Activated T-cell treated with anti-CD3 and anti-CD28 coated beads for 48 hours (primary cell): ENCODE measurements around the gene NUDC.
A peak's percentile ranks its signal among the peaks of the same experiment; 100 is the strongest.
"Not testable (repeated sequence)": the region's sequence is repeated elsewhere in the genome, so short reads cannot be mapped to it uniquely, and the experiment has no call there.

Experiments
- DNase-seq: peaks from one replicate; pipeline ENCODE4 v3.0.0-alpha.2; 2020; ENCODE audit warnings: low read depth

NUDC gene

GRCh38 chr1:26921540-26922430, at the start of gene NUDC:
Gene NUDC, plus strand, starts transcription at chr1:26921743. Its CDS starts 106 bp downstream, at chr1:26921849.
- DNase-seq, result peak; percentile 94

DNA sequence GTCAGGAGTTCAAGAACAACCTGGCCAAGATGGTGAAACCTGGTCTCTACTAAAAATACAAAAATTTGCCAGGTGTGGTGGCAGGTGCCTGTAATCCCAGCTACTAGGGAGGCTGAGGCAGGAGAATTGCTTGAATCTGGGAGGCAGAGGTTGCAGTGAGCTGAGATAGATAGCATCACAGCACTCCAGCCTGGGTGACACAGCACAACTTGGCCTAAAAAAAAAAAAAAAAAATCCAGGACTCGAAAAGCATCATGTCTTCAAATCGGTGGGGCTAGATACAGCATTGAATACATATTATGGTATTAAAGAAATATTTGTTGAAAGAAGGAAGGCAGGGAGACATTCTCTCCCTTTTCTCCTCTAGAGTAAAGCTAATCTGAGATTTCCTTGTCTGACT, 48.4 kb upstream of the NUDC start:
- not testable (repeated sequence) for DNase-seq

- DNase-seq, result no peak
These were observed 46.6 kb upstream of the NUDC start for GRCh38 chr1:26874896-26875295.

- no peak for DNase-seq
These were observed 44.2 kb upstream of the NUDC start for GRCh38 chr1:26877326-26877725.

GRCh38 chr1:26879793-26880192, 41.8 kb upstream of the NUDC start:
- DNase-seq, result no peak

GRCh38 chr1:26881611-26882010, 39.9 kb upstream of the NUDC start:
- DNase-seq, result not testable (repeated sequence)

GRCh38 chr1:26882696-26883463, 38.7 kb upstream of the NUDC start:
- no peak for DNase-seq

DNA sequence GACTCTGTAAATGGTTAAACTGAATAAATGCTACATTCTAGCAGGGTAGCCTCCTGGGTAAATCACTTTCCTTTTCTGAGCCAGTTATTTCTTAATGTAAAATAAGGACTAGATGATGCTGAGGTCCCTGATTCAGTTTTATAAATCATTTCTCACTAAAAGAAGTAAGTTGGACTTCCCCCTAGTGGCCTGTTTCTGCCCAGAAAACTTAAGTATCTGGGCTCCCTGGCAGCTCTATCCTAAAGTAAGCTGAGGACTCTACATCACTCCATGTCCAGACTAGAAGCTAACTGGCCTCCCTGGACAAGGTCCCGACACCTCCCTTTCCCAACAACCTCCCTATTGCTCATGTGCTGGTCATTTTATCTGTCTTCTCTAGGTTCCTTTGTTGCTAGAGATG, 34.4 kb upstream of the NUDC start:
- no peak for DNase-seq

- no peak for DNase-seq
These were observed 33.3 kb upstream of the NUDC start for GRCh38 chr1:26888231-26888630.

DNA sequence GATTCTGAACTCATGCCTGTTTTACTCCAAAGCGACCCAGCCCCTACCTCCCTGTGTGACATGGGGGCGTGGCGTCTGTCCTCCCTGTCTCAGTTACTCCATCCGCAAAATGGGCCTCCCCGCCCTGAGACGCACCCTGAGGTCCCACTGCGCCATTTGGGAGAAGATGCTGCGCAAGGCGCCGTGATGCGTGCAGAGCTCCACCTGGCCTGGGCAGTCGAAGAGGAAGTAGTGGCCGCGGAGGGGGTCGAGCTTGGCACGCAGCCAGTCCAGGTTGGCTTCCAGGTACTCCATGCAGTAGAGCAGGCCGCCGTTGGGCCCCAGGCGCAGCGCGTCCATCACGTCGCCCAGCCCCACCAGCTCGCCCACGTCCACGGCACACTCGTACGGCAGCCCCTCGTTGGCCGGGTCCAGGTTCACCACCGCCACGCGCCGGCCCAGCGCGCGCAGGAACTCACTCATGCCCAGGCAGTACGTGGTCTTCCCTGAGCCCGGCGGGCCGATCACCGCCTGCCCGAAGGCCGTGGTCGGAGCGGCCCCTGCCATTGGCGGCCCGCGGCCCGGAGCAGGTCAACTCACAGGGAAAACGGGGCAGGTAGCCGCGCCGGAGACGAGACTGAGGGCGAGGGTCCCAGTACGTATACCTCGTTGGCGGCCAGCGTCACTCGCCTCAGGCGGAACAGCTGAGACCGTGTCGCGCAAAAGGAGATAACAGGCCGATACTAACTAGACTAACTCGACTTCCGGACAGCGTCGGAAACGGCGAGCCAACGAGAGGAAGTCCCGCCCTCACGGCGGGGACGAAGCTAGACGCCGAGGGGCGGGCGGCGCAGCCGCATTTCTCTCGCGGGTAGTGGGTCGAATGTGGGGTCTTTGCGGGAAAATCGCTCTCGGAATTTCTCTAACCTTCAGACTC, 31.7 kb upstream of the NUDC start, which contains the start of gene GPN2:
Gene GPN2, minus strand, starts transcription at position 733 of the 916 bp plus-strand sequence. Its CDS starts 187 bp downstream, at position 546.
- peak; percentile 74 for DNase-seq

- no peak for DNase-seq
These were observed 31.1 kb upstream of the NUDC start for GRCh38 chr1:26890467-26890796.

GRCh38 chr1:26894263-26894662, 27.3 kb upstream of the NUDC start:
- no peak for DNase-seq

DNA sequence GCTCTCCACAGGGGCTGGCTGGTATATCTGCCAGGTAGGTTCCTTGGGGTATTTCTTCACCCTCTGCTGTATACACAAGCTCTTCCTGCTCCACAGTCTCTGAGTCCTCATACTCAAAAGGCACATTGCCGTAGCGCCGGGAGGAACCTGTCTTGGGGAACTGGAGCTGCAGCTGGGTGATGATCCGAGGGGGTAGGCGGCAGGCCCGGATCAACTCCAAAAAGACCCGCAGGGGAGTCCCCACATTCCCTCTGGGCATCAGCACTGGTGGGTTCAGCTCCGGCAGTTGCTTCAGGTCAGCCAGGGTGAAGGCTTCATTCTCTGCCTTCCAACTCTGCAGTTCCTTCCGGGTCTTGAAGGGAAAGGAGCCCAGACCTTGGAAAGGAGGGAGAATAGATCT, 24.2 kb upstream of the NUDC start:
- DNase-seq, result no peak

GRCh38 chr1:26900001-26900814, 21.3 kb upstream of the NUDC start, which contains the start of gene GPATCH3:
Gene GPATCH3, minus strand, starts transcription at chr1:26900467. Its CDS starts 25 bp downstream, at chr1:26900442.
- DNase-seq, result peak; percentile 80

GRCh38 chr1:26900815-26901511, 20.6 kb upstream of the NUDC start:
- no peak for DNase-seq

GRCh38 chr1:26907071-26907917, 14.2 kb upstream of the NUDC start:
- no peak for DNase-seq

DNA sequence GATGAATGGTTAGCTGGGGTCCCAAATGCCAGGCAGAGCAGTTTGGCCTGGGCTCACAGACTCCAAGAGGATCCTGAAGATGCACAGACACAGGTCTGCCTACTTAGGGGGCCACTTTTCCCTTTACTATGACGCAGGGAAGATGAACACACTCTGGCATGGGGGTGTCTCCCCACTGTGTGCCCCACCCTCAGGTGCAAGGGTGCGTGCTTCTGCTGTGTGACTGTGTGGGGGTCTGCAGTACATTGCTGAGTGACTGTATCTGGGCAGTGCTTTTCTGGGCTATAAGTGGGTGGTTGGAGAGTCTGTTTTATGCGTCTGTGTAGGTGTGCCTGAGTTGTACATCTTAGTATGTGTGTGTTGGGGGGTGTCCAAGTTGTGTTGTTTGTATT, 11.6 kb upstream of the NUDC start:
- DNase-seq, result no peak

DNA sequence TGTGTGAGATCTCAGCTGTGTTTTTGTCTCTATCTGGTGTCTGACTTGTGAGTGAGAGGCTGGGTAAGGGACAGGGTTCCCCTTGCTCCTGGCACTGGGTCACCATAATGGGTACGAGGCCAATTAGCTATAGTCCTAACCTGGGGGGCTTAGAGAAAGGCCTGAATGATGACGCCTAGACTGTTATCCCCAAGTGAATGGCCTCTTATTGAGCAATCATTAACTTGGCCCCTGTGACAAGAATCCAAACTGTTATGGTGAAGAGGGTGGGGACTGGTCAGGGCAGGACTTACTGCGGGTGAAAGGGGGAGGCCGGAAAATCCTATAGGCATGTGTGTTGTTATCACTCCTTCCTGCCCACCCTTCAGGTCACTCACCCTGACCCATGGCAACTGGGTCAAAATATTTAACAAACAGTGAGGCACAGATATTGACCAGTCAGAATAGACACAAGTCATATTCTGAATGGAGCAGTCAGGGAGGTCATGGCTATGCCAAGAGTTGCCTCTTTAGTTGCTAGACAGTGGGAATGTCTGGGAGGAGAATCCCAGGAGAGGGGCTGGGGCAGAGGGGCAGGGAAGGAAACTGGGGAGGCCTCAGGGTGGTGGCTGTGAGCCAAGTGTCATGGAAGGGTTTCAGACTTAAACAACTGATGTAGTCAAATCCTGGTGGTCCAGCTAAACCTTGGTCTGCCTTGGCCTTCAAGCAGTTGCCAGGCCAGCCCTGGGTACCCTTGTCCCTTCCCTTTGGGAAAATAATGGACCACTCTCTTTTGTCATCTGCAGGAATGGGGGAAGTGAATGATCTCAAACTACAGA, 11.0 kb upstream of the NUDC start:
- DNase-seq, result no peak
